Measurements from ENCODE around the gene VPREB1. TPM values are rescaled to one million over a fixed set of nuclear protein-coding genes. Genes with fewer than 3 reads are reported as not detected.

The VPREB1 gene
- polyA plus RNA-seq, 2 of the 4 experiments (the other 2 are of a cell fraction): not detected

DNA sequence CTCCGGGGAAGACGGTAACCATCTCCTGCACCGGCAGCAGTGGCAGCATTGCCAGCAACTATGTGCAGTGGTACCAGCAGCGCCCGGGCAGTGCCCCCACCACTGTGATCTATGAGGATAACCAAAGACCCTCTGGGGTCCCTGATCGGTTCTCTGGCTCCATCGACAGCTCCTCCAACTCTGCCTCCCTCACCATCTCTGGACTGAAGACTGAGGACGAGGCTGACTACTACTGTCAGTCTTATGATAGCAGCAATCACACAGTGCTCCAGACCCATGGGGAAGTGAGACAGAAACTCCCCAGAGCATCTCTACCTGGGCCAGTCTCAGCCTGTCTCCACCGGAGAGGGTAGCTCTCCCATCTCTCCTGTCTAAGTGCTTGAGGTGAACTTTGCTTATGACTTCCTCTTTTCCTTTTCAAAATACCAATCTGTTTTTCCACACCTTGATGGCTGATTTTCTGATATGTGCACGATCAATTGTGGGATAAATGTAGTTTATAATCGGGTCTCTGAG lies 48.5 kb upstream of the VPREB1 start:
- no peak overlapping the region for H3K4me2 ChIP-seq
- POLR2A ChIA-PET: no interaction called here
- no peaks in the 10 kb centered on the region for H3K4me1 ChIP-seq
- no peaks in the 10 kb centered on the region for H3K9me3 ChIP-seq
- FAIRE-seq: no peak
- no peak for TF ChIP-seq KDM5A (IDR thresholded peaks at IDR 0.05)
- TF ChIP-seq ESRRA (IDR thresholded peaks at IDR 0.05; ENCODE audit: borderline replicate concordance, low read length): no peak
- TF ChIP-seq, protein P1, sequence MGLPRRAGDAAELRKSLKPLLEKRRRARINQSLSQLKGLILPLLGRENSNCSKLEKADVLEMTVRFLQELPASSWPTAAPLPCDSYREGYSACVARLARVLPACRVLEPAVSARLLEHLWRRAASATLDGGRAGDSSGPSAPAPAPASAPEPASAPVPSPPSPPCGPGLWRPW (IDR thresholded peaks at IDR 0.05): no peak
- no peak for TF ChIP-seq FOXS1 (CRISPR knock-in tag; IDR thresholded peaks at IDR 0.05)
- no peak for TF ChIP-seq POLR2A (IDR thresholded peaks at IDR 0.05; ENCODE audit: low read length)
- TF ChIP-seq, protein P2, sequence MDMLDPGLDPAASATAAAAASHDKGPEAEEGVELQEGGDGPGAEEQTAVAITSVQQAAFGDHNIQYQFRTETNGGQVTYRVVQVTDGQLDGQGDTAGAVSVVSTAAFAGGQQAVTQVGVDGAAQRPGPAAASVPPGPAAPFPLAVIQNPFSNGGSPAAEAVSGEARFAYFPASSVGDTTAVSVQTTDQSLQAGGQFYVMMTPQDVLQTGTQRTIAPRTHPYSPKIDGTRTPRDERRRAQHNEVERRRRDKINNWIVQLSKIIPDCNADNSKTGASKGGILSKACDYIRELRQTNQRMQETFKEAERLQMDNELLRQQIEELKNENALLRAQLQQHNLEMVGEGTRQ (IDR thresholded peaks at IDR 0.05): no peak
- TF ChIP-seq ZC3H11A (IDR thresholded peaks at IDR 0.05): no peak
- TF ChIP-seq KDM1A (IDR thresholded peaks at IDR 0.05; ENCODE audit: low read depth): no peak
- TF ChIP-seq CHD4 (IDR thresholded peaks at IDR 0.05; ENCODE audit: borderline replicate concordance): no peak
- TF ChIP-seq HDAC2 (IDR thresholded peaks at IDR 0.05): no peak
- TF ChIP-seq NPAS2 (CRISPR knock-in tag; IDR thresholded peaks at IDR 0.05; ENCODE audit: borderline replicate concordance): no peak
- TF ChIP-seq NFE2L2 (conservative IDR thresholded peaks at IDR 0.05; ENCODE audit: low read length): no peak
- no peak for TF ChIP-seq EHF (CRISPR knock-in tag; IDR thresholded peaks at IDR 0.05)
- TF ChIP-seq HEYL (CRISPR knock-in tag; IDR thresholded peaks at IDR 0.05): no peak
- no peak for TF ChIP-seq HOXB5 (CRISPR knock-in tag; IDR thresholded peaks at IDR 0.05)
- TF ChIP-seq, protein P3, sequence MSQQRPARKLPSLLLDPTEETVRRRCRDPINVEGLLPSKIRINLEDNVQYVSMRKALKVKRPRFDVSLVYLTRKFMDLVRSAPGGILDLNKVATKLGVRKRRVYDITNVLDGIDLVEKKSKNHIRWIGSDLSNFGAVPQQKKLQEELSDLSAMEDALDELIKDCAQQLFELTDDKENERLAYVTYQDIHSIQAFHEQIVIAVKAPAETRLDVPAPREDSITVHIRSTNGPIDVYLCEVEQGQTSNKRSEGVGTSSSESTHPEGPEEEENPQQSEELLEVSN (IDR thresholded peaks at IDR 0.05; ENCODE audit: borderline replicate concordance, low read depth): no peak
- no peak for TF ChIP-seq RFX5 (IDR thresholded peaks at IDR 0.05)
- no peak overlapping the region for H3K4me3 ChIP-seq
- no peak for ATAC-seq
- H3K27ac ChIP-seq: no peak overlapping the region
- 31% methylated on average over 9 of the region's 11 CpGs for WGBS (ENCODE audit: missing lambda C conversion rate)
- DNase-seq (ENCODE audit: low read depth in 1 of 2, low spot score in 1 of 2): no peak
- CTCF ChIA-PET: interaction anchor here (0.6 to 5.0 kb wide), 16 partner anchors 7 to 229 kb away, joined by 3 to 34 read pairs (median 3); no protein-coding TSS in a partner anchor

DNA sequence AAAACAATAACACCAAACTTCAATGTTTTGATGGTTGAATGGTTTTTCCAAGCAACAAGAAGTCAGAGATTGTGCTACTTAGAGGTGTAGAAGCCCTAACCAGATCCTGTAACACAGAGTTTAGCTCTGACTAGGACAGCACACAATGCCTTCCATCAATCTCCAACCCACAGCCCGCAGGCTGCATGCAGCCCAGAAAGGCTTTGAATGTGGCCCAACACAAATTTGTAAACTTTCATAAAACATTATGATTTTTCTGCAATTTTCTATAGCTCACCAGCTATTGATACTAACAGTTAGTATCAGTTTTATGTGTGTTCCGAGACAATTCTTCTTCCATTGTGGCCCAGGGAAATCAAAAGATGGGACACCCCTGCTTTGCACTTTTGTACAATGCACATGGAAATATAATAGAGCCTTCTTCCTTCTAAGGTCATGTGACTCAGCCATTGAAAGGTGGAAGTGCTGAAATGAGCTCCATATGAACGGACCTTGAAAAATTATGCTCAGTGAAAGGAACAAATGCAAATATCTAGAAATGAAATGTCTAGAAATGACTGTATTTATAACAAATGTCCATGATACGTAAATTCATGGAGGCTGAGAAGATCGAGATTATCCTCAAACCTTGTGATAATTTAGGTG lies 47.6 kb upstream of the VPREB1 start:
- 30% methylated on average over 5 of the region's 5 CpGs for WGBS (ENCODE audit: missing lambda C conversion rate)
- ChIA-PET CTCF (interaction anchor here (0.8 to 5.0 kb wide), 4 partner anchors 11 to 228 kb away, joined by 3 to 34 read pairs (median 4); no protein-coding TSS in a partner anchor), POLR2A (no interaction called here)
- FAIRE-seq (no peak), DNase-seq (ENCODE audit: low read depth in 1 of 2, low spot score in 1 of 2) (no peak), ATAC-seq (no peak)
- TF ChIP-seq KDM5A (IDR thresholded peaks at IDR 0.05) (no peak), NR3C1 (IDR thresholded peaks at IDR 0.05) (no peak), EHF (CRISPR knock-in tag; IDR thresholded peaks at IDR 0.05) (no peak)
- TF ChIP-seq, protein P4, sequence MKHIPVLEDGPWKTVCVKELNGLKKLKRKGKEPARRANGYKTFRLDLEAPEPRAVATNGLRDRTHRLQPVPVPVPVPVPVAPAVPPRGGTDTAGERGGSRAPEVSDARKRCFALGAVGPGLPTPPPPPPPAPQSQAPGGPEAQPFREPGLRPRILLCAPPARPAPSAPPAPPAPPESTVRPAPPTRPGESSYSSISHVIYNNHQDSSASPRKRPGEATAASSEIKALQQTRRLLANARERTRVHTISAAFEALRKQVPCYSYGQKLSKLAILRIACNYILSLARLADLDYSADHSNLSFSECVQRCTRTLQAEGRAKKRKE (CRISPR knock-in tag; IDR thresholded peaks at IDR 0.05; ENCODE audit: low read depth): no peak
- no peak overlapping the region for H3K4me2 ChIP-seq
- H3K27ac ChIP-seq: no peak overlapping the region
- no peaks in the 10 kb centered on the region for H3K4me1 ChIP-seq
- H3K9me3 ChIP-seq: no peaks in the 10 kb centered on the region
- H3K4me3 ChIP-seq: no peak overlapping the region

DNA sequence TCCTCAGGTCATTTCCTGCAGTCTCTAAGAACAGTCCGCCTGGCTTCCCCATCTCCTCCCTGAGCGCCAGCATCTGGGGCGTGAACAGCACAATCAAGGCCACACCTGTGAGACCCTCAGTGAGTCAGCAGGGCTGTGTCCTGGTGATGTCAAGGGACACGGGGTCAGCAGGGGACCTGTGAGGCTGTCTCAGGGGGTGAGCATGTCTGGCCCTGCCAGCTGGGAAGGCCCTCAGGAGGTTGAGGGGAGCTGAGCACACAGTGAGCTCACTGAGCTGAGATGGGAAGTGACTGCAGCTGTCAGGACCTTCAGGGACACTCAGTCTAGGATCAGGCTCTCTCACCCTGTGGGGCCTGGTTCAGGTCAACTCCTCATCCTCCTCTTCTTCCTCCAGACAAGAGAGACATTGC lies 46.6 kb upstream of the VPREB1 start:
- ATAC-seq (no peak), DNase-seq (ENCODE audit: low read depth in 1 of 2, low spot score in 1 of 2) (no peak), FAIRE-seq (no peak)
- WGBS (ENCODE audit: missing lambda C conversion rate): 88% methylated on average over 2 of the region's 4 CpGs
- Histone ChIP-seq H3K4me2 (no peak overlapping the region), H3K27ac (no peak overlapping the region), H3K9me3 (no peaks in the 10 kb centered on the region), H3K4me3 (no peak overlapping the region), H3K4me1 (no peaks in the 10 kb centered on the region)
- ChIA-PET POLR2A (no interaction called here), CTCF (interaction anchor here (5.0 kb wide), 1 partner anchor 10 kb away, joined by 34 read pairs; no protein-coding TSS in a partner anchor)
- TF ChIP-seq RAD21 (conservative IDR thresholded peaks at IDR 0.05 in 1 of 2, IDR thresholded peaks at IDR 0.05 in 1 of 2): no peak
- TF ChIP-seq, protein P5, sequence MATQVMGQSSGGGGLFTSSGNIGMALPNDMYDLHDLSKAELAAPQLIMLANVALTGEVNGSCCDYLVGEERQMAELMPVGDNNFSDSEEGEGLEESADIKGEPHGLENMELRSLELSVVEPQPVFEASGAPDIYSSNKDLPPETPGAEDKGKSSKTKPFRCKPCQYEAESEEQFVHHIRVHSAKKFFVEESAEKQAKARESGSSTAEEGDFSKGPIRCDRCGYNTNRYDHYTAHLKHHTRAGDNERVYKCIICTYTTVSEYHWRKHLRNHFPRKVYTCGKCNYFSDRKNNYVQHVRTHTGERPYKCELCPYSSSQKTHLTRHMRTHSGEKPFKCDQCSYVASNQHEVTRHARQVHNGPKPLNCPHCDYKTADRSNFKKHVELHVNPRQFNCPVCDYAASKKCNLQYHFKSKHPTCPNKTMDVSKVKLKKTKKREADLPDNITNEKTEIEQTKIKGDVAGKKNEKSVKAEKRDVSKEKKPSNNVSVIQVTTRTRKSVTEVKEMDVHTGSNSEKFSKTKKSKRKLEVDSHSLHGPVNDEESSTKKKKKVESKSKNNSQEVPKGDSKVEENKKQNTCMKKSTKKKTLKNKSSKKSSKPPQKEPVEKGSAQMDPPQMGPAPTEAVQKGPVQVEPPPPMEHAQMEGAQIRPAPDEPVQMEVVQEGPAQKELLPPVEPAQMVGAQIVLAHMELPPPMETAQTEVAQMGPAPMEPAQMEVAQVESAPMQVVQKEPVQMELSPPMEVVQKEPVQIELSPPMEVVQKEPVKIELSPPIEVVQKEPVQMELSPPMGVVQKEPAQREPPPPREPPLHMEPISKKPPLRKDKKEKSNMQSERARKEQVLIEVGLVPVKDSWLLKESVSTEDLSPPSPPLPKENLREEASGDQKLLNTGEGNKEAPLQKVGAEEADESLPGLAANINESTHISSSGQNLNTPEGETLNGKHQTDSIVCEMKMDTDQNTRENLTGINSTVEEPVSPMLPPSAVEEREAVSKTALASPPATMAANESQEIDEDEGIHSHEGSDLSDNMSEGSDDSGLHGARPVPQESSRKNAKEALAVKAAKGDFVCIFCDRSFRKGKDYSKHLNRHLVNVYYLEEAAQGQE (IDR thresholded peaks at IDR 0.05): no peak
- no peak for TF ChIP-seq RNF2 (IDR thresholded peaks at IDR 0.05; ENCODE audit: borderline replicate concordance, low read depth)
- TF ChIP-seq NPAS2 (CRISPR knock-in tag; IDR thresholded peaks at IDR 0.05; ENCODE audit: borderline replicate concordance): no peak
- TF ChIP-seq MAFK (IDR thresholded peaks at IDR 0.05; ENCODE audit: partially characterized antibody): no peak
- TF ChIP-seq KDM1A (IDR thresholded peaks at IDR 0.05; ENCODE audit: low read depth): no peak
- TF ChIP-seq MAZ (IDR thresholded peaks at IDR 0.05; ENCODE audit: borderline replicate concordance, low read depth, low read length): no peak
- no peak for TF ChIP-seq GATA3 (IDR thresholded peaks at IDR 0.05; ENCODE audit: borderline replicate concordance)
- no peak for TF ChIP-seq JUNB (IDR thresholded peaks at IDR 0.05)

Data from A549 (cell line).